Neuronal stem cell (in vitro differentiated cells): ENCODE data around the gene MBD3L3.
"Not testable (repeated sequence)": the region's sequence is repeated elsewhere in the genome, so short reads cannot be mapped to it uniquely, and the experiment has no call there.

ENCODE experiments used
- DNase-seq: peaks from one replicate; pipeline ENCODE4 v3.0.0-alpha.2; 2013; ENCODE audit warnings: low spot score
- H2AFZ ChIP-seq: one replicate; pipeline ENCODE4 v1.6.1; 2013; ENCODE audit warnings: mild to moderate bottlenecking, low read length, inconsistent platforms
- H2AK5ac ChIP-seq: 2 replicates; pipeline ENCODE4 v1.6.1; 2013; ENCODE audit warnings: low read depth, mild to moderate bottlenecking, inconsistent platforms, low read length, moderate library complexity, mixed read lengths
- H2BK120ac ChIP-seq: 2 replicates; pipeline ENCODE4 v1.6.1; 2013; ENCODE audit warnings: low read depth, mild to moderate bottlenecking, inconsistent platforms, low read length, moderate library complexity, mixed read lengths
- H2BK12ac ChIP-seq: one replicate; pipeline ENCODE4 v1.6.1; 2013; ENCODE audit warnings: low read length, inconsistent platforms
- H2BK15ac ChIP-seq: 2 replicates; pipeline ENCODE4 v1.6.1; 2013; ENCODE audit warnings: mild to moderate bottlenecking, low read length, inconsistent platforms, mixed read lengths
- H2BK5ac ChIP-seq: one replicate; pipeline ENCODE4 v1.6.1; 2013; ENCODE audit warnings: inconsistent platforms, mild to moderate bottlenecking, low read length, moderate library complexity
- H3K14ac ChIP-seq: one replicate; pipeline ENCODE4 v1.6.1; 2013; ENCODE audit warnings: low read length, inconsistent platforms
- H3K18ac ChIP-seq: 2 replicates; pipeline ENCODE4 v1.6.1; 2013; ENCODE audit warnings: low read length, inconsistent platforms
- H3K23ac ChIP-seq: 2 replicates; pipeline ENCODE4 v1.6.1; 2013; ENCODE audit warnings: low read depth, mild to moderate bottlenecking, mixed read lengths, low read length, inconsistent platforms; ENCODE audit not compliant: poor library complexity
- H3K27ac ChIP-seq: replicated peaks from 3 replicates; pipeline ENCODE4 v1.5.1; 2013; ENCODE audit warnings: low read length, inconsistent platforms
- H3K27me3 ChIP-seq, 3 experiments: 2 replicates each; pipeline ENCODE4 v1.6.1; 2013; ENCODE audit warnings: low read length in 3 of 3, mild to moderate bottlenecking in 2 of 3, inconsistent platforms in 1 of 3, low read depth in 1 of 3, mixed read lengths in 1 of 3, moderate library complexity in 1 of 3; ENCODE audit not compliant: control insufficient read depth in 3 of 3, insufficient read depth in 3 of 3
- H3K36me3 ChIP-seq, 2 donors: replicated peaks in 1 of 2; 2 replicates each; pipeline ENCODE4 v1.6.1; 2013; ENCODE audit warnings: low read length in 2 of 2; ENCODE audit not compliant: control insufficient read depth in 2 of 2, insufficient read depth in 2 of 2
- H3K4ac ChIP-seq: 2 replicates; pipeline ENCODE4 v1.6.1; 2013; ENCODE audit warnings: inconsistent platforms, mild to moderate bottlenecking, low read length, moderate library complexity
- H3K4me1 ChIP-seq, 2 donors: 1 replicate in 1 of 2; 2 replicates in 1 of 2; pipeline ENCODE4 v1.6.1; 2013; ENCODE audit warnings: low read length in 2 of 2, low read depth in 1 of 2; ENCODE audit not compliant: control insufficient read depth in 2 of 2, insufficient read depth in 1 of 2
- H3K4me2 ChIP-seq: one replicate; pipeline ENCODE4 v1.6.1; 2013; ENCODE audit warnings: mild to moderate bottlenecking, low read length, inconsistent platforms; ENCODE audit not compliant: insufficient read depth, poor library complexity, severe bottlenecking
- H3K4me3 ChIP-seq, 2 donors: 2 replicates each; pipeline ENCODE4 v1.5.1; 2013; ENCODE audit warnings: low read length in 2 of 2, mild to moderate bottlenecking in 2 of 2, inconsistent platforms in 1 of 2, moderate library complexity in 1 of 2
- H3K79me1 ChIP-seq: one replicate; pipeline ENCODE4 v1.6.1; 2013; ENCODE audit warnings: low read depth, mild to moderate bottlenecking, inconsistent platforms, low read length, moderate library complexity
- H3K9ac ChIP-seq: one replicate; pipeline ENCODE4 v1.6.1; 2013; ENCODE audit warnings: mild to moderate bottlenecking, low read depth, low read length, inconsistent platforms; ENCODE audit not compliant: poor library complexity
- H3K9me3 ChIP-seq, 2 donors: replicated peaks in 1 of 2; 2 replicates each; pipeline versions ENCODE3 to v1.6.1; 2013; ENCODE audit warnings: low read length in 2 of 2, mild to moderate bottlenecking in 2 of 2, inconsistent platforms in 1 of 2, low read depth in 1 of 2, mixed read lengths in 1 of 2, moderate library complexity in 1 of 2; ENCODE audit not compliant: control insufficient read depth in 2 of 2, insufficient read depth in 1 of 2
- H4K8ac ChIP-seq: one replicate; pipeline ENCODE4 v1.6.1; 2013; ENCODE audit warnings: low read depth, mild to moderate bottlenecking, inconsistent platforms, low read length, moderate library complexity
- H4K91ac ChIP-seq: one replicate; pipeline ENCODE4 v1.6.1; 2013; ENCODE audit warnings: low read length, low read depth, mild to moderate bottlenecking, inconsistent platforms; ENCODE audit not compliant: poor library complexity
- WGBS, 2 donors: extraction: QIAGEN DNeasy Blood & Tissue Kit; methylation state at CpG; one replicate each; pipeline ENCODE4 v1.1.7; 2013; ENCODE audit warnings: missing lambda C conversion rate in 2 of 2, mixed read lengths in 1 of 2; ENCODE audit not compliant: insufficient read length in 2 of 2, insufficient replicate concordance in 1 of 2; ENCODE audit errors: extremely low coverage in 2 of 2; 5-methylcytosine and 5-hydroxymethylcytosine counted together

Gene MBD3L3

GRCh38 chr19:7041563-7041962 lies 16.9 kb downstream of the MBD3L3 start:
- not testable (repeated sequence) for H2BK12ac ChIP-seq, H3K4me2 ChIP-seq, DNase-seq, H3K79me1 ChIP-seq, H3K9me3 ChIP-seq, H2AK5ac ChIP-seq, H2BK15ac ChIP-seq, H3K9ac ChIP-seq, H3K27ac ChIP-seq, H3K4me3 ChIP-seq, H3K4me1 ChIP-seq, H3K14ac ChIP-seq, H3K4ac ChIP-seq, H3K27me3 ChIP-seq, H3K36me3 ChIP-seq, H3K23ac ChIP-seq, H2BK5ac ChIP-seq, H4K91ac ChIP-seq, H4K8ac ChIP-seq, H2AFZ ChIP-seq, H2BK120ac ChIP-seq, H3K18ac ChIP-seq
- whole genome bisulfite sequencing, 2 donors = no CpG with 5 or more reads among the region's 2 CpGs

DNA sequence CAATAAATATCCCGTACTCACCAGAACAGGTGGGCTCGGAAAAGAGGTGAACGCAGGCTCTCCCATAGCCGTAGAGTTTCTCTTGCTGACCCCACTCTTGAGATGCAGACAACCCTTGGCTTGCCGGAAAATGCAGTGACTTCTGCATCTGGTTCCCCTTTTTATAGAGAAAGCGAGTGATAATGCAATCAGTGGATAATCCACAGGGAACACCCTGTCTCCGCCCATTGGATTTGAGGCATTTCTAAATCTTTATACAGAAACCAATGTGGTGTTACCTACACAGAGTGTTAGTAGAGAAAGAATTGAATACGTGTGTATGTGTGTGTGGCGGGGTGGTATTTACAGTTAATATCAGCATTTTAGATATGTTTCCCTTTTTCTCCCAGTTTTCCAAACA lies 18.4 kb downstream of the MBD3L3 start, which contains the start of gene MBD3L4:
MBD3L4 (minus strand) TSS at position 101 of the 400 bp plus-strand sequence; CDS start at position 66, 35 bp downstream.
- not testable (repeated sequence) for H3K4me2 ChIP-seq, H3K14ac ChIP-seq, H3K4me1 ChIP-seq, H3K9me3 ChIP-seq, H4K8ac ChIP-seq, H3K36me3 ChIP-seq, H3K4me3 ChIP-seq, H3K27me3 ChIP-seq, H2AFZ ChIP-seq, H3K79me1 ChIP-seq, H2BK15ac ChIP-seq, DNase-seq, H2BK120ac ChIP-seq, H4K91ac ChIP-seq, H3K4ac ChIP-seq, H2BK12ac ChIP-seq, H3K18ac ChIP-seq, H2BK5ac ChIP-seq, H2AK5ac ChIP-seq, H3K23ac ChIP-seq, H3K27ac ChIP-seq, H3K9ac ChIP-seq
- WGBS, 2 donors = no CpG with 5 or more reads among the region's 9 CpGs

- not testable (repeated sequence) for DNase-seq, H3K18ac ChIP-seq, H3K4me1 ChIP-seq, H3K23ac ChIP-seq, H3K79me1 ChIP-seq, H3K14ac ChIP-seq, H4K8ac ChIP-seq, H2BK12ac ChIP-seq, H4K91ac ChIP-seq, H2BK15ac ChIP-seq, H3K36me3 ChIP-seq, H2AK5ac ChIP-seq, H3K9ac ChIP-seq, H2AFZ ChIP-seq, H3K9me3 ChIP-seq, H3K27me3 ChIP-seq, H3K4me3 ChIP-seq, H3K4me2 ChIP-seq, H3K27ac ChIP-seq, H3K4ac ChIP-seq, H2BK120ac ChIP-seq, H2BK5ac ChIP-seq
- no CpG with 5 or more reads among the region's 9 CpGs for WGBS, 2 donors
These were observed 28.2 kb downstream of the MBD3L3 start, which contains the start of gene MBD3L5 for GRCh38 chr19:7030278-7030677. TSS of gene MBD3L5 (plus strand) at chr19:7030578. CDS start at chr19:7030612, 34 bp downstream.

GRCh38 chr19:7028790-7029189 lies 29.7 kb downstream of the MBD3L3 start:
- H4K91ac ChIP-seq, H2AK5ac ChIP-seq, H2BK5ac ChIP-seq, H3K27me3 ChIP-seq, H3K9me3 ChIP-seq, H3K4ac ChIP-seq, H4K8ac ChIP-seq, DNase-seq, H3K18ac ChIP-seq, H3K14ac ChIP-seq, H2BK12ac ChIP-seq, H3K23ac ChIP-seq, H3K79me1 ChIP-seq, H3K4me1 ChIP-seq, H2BK15ac ChIP-seq, H3K4me2 ChIP-seq, H3K27ac ChIP-seq, H2BK120ac ChIP-seq, H2AFZ ChIP-seq, H3K9ac ChIP-seq, H3K4me3 ChIP-seq, H3K36me3 ChIP-seq: not testable (repeated sequence)
- WGBS, 2 donors = no CpG with 5 or more reads among the region's 1 CpG
